GM19351 (cell line): ENCODE measurements around the gene CCZ1.
"Not testable (repeated sequence)": the region's sequence is repeated elsewhere in the genome, so short reads cannot be mapped to it uniquely, and the experiment has no call there.

ENCODE experiments used
- ATAC-seq: cut with Tn5 transposase; IDR thresholded peaks from one replicate; pipeline ENCODE4 v1.9.1; 2021; ENCODE audit warnings: mild to moderate bottlenecking, moderate library complexity; ENCODE audit not compliant: unreplicated experiment

CCZ1 gene

DNA sequence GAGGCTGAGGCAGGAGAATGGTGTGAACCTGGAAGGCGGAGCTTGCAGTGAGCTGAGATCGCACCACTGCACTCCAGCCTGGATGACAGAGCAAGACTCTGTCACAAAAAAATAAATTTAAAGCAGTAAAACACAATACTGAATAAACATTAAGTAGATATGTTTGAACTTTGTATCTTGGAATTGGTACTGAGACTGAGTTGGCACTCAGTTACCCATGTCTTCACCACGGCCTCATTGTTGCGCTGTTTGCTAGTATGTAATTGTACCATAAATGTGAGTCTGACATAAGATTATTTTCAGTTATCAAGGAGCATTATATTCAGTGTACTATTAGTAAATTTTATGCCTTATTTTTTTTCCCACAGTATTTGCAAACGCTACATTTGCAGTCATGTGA, 6.2 kb downstream of the CCZ1 start:
- not testable (repeated sequence) for ATAC-seq

DNA sequence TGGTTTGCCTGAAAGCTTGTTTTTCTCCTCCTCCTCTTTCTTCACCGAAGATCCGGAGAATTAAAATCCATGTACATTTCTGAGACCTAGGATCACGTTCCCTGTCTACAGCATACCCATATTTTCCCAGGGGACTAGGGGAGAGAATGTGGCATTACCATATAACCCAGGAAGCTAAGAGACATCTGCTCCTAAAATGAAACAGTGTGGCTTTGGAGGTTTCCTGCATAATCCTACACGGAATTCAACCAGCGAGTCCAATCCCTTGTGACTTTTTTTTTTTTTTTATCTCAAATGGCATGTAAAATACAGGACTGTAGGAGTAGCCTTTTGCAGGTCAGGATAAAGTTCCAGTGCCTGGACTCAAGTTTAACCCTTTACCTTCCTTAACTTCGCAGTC, 10.3 kb downstream of the CCZ1 start:
- not testable (repeated sequence) for ATAC-seq

- ATAC-seq: not testable (repeated sequence)
These were observed 18.0 kb downstream of the CCZ1 start for GRCh38 chr7:5916529-5916928.

DNA sequence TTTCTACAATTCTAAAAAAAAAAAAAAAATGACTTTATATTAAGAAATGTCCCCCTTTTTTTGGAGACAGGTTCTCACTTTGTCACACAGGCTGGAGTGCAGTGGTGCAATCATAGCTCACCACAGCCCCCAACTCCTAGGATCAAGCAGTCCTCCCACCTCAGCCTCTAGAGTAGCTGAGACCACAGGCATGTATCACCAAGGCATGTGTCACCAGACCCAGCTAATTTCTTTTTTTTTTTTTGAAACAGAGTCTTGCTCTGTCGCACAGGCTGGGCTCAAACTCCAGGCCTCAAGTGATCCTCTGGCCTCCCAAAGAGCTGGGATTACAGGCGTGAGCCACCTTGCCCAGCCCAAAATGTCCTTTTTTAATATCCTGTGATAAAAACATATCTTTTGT, 25.6 kb downstream of the CCZ1 start:
- ATAC-seq: not testable (repeated sequence)

DNA sequence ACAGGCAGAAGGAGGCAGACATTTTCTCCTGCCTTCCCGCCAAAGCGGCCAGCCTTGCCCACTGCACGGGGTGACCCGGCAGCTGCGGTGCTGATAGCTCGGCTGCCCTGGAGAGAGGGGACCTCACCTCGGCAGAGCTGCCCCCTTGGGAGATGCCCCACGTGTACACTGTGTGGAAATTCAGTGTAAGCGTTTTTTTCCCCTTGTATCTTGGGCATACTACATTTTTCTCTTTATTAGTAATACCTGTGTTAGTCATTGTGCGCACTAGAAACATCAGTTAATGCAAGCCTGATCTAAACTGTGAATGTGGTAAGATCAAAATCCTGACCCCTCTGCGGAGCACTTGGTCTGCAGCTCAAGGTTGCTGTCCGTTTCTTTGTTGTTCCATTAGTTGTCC, 26.1 kb downstream of the CCZ1 start:
- not testable (repeated sequence) for ATAC-seq

DNA sequence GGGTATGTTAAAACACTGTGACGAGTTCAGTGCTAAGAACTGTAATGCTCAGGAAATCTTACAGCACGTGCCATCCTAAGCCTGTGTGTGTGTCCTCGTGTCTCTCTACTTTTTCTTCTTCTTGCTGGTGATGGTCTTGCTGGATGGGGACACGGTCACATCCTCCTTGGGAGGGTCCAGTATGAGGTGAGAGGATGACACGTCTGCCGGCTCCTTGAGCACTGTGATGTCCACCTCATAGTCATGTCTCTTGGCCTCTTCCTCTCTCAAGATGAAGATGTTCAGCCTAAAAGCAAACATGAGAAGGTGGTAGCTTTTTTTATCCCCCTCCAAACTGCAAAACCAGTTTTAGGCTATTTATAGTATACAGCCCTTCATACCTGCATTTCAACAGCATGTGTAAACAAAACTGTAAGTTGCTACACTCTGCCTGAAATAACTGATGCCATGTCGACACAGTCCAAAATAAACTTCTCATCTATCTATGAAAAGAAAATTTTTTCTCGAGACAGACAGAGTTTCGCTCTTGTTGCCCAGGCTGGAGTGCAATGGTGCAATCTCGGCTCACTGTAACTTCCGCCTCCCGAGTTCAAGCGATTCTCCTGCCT, 27.8 kb downstream of the CCZ1 start:
- ATAC-seq: not testable (repeated sequence)

GRCh38 chr7:5930290-5930689, 31.8 kb downstream of the CCZ1 start:
- not testable (repeated sequence) for ATAC-seq

GRCh38 chr7:5931250-5931649, 32.7 kb downstream of the CCZ1 start:
- ATAC-seq: not testable (repeated sequence)

DNA sequence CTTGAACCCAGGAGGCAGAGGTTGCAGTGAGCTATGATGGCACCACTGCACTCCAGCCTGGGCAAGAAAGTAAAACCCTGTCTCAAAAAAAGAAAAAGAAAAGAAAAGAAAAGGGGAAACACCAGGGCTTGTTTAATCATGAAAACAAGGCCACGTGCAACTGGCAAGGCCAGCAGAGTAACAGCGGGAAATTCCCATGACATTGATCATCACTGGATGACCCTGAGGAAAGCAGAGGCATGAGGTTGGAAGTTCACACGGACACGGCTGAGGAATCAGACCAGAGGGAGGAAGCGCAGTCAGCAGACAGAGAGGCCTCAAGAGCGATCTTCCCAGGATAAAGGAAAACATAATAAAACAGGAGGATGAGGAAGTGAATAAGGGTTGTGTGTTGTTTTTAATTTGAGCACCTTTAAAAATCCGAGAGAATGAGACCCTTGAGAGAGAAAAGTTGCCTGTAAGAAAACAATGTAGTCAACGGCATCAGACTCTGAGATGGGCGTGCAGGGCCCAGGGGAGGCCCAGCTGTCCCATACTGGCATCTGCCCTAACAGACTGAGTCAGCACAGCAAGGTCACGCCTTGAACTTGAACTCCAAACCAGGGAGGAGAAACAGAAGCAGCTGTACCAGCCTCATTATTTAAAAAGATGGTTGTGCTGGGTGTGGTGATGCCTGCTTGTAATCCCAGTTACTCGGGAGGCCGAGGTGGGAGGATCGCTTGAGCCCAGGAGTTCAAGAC, 33.5 kb downstream of the CCZ1 start:
- ATAC-seq: not testable (repeated sequence)

- ATAC-seq: not testable (repeated sequence)
These were observed 36.5 kb downstream of the CCZ1 start for GRCh38 chr7:5934945-5935450.

- ATAC-seq: not testable (repeated sequence)
These were observed 64.7 kb downstream of the CCZ1 start for GRCh38 chr7:5963205-5963604.

- not testable (repeated sequence) for ATAC-seq
These were observed 65.3 kb downstream of the CCZ1 start for GRCh38 chr7:5963810-5964209.

GRCh38 chr7:5970347-5970911, 71.9 kb downstream of the CCZ1 start, which contains the start of gene RSPH10B:
RSPH10B (minus strand) TSS chr7:5970689; CDS start chr7:5967116, 3,573 bp downstream.
- not testable (repeated sequence) for ATAC-seq

DNA sequence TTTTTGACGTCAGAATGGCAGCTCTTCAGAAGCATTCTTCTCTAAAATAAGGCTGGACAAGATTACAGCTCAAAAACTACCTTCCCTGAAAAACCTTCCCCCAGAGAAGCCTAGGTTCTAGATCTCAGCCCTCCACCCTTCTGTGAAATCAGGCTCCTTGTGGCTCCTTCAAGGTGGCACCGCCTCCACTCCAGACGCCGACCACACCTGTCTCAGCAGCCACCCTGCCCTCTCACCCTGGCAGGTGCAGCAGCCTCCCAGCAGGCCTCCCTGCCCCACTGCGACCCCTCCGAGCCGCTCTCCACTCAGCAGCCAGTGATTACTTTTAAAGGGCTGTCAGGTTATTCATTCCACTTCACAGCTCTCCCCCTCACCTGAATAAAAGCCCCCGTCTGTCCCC, 75.0 kb downstream of the CCZ1 start:
- not testable (repeated sequence) for ATAC-seq
